Calu3 (cell line): ENCODE data around the gene PES1. TPM values are rescaled to one million over a fixed set of nuclear protein-coding genes. Genes with fewer than 3 reads are reported as not detected.

Source experiments
- Bru-seq: library from RNA; stranded (reverse); fragments of 400-500 nt; gene quantifications from one replicate; lab custom pipeline; 2021; lab: Mats Ljungman, UMichigan
- BruChase-seq, 2 experiments: library from RNA; stranded (reverse); fragments of 400-500 nt; gene quantifications; one replicate each; lab custom pipeline; 2021; lab: Mats Ljungman, UMichigan
- BruUV-seq: library from RNA; stranded (reverse); fragments of 400-500 nt; replicated peaks from 2 replicates; lab custom pipeline; 2021; lab: Mats Ljungman, UMichigan
- CTCF ChIA-PET: fragments of 300-600 bp; sonication (Branson Sonifier 250); formaldehyde crosslinking; loops from one replicate; lab custom pipeline; 2022; ENCODE audit warnings: antibody characterized with exemption; lab: Charles Lee
- DNase-seq: peaks from one replicate; pipeline ENCODE4 v3.0.0; 2022
- H3K27ac Mint-ChIP-seq: one replicate; pipeline ENCODE4 v1.8.0; 2022; ENCODE audit warnings: mixed read lengths; ENCODE audit not compliant: unreplicated experiment
- H3K27me3 Mint-ChIP-seq: one replicate; pipeline ENCODE4 v1.8.0; 2022; ENCODE audit warnings: mixed read lengths; ENCODE audit not compliant: unreplicated experiment
- H3K36me3 Mint-ChIP-seq: one replicate; pipeline ENCODE4 v1.8.0; 2022; ENCODE audit warnings: mild to moderate bottlenecking, moderate library complexity, mixed read lengths; ENCODE audit not compliant: insufficient read depth, unreplicated experiment
- H3K4me1 Mint-ChIP-seq: one replicate; pipeline ENCODE4 v1.8.0; 2022; ENCODE audit warnings: mild to moderate bottlenecking, low read depth, mixed read lengths; ENCODE audit not compliant: unreplicated experiment
- H3K4me3 Mint-ChIP-seq: one replicate; pipeline ENCODE4 v1.8.0; 2022; ENCODE audit warnings: mild to moderate bottlenecking, low read depth, moderate library complexity, mixed read lengths; ENCODE audit not compliant: unreplicated experiment
- H3K9me3 Mint-ChIP-seq: one replicate; pipeline ENCODE4 v1.8.0; 2022; ENCODE audit warnings: low read depth, mixed read lengths; ENCODE audit not compliant: unreplicated experiment
- CTCF ChIP-seq: fragments of 200-600 bp; IDR thresholded peaks from one replicate; pipeline ENCODE4 v1.8.0; 2022; ENCODE audit warnings: antibody characterized with exemption; ENCODE audit not compliant: unreplicated experiment
- intact Hi-C: fragments of 100-400 bp; cut with micrococcal nuclease; formaldehyde crosslinking; loops from one replicate; pipeline ENCODE4 v1.10.0; 2022; ENCODE audit not compliant: unreplicated experiment
- long read RNA-seq: library from polyadenylated mRNA; stranded (forward); transcript quantifications from one replicate; pipeline ENCODE4 v2.0.0, GENCODE V29; 2022
- total RNA-seq: library from RNA; stranded (reverse); gene quantifications from 2 replicates; pipeline ENCODE4 v1.2.3, GENCODE V29; 2022

Gene PES1
- total RNA-seq (98.9 and 106 TPM in 2 replicates), Bru-seq, nascent RNA (percentile 66 among the genes with signal in this experiment), BruChase-seq, experiment 1, labeled RNA remaining after a 6-hour chase (percentile 73 among the genes with signal in this experiment), BruChase-seq, experiment 2, labeled RNA remaining after a 2-hour chase (percentile 69 among the genes with signal in this experiment)
- long read RNA-seq, transcript PES1-202 (15 exons, 2,295 nt), result major isoform, 35 of 61 reads
- long read RNA-seq, partial matches to known transcripts, result 11 of 61 reads
- long read RNA-seq, other reads (novel, unspliced or antisense), result 12 of 61 reads

- no peak within 1 kb of the TSS for H3K4me3 Mint-ChIP-seq
- no peaks in the 10 kb centered on the region for H3K4me1 Mint-ChIP-seq
- CTCF ChIA-PET, result interaction anchor here (0.8 to 1.2 kb wide), 3 partner anchors 10 to 164 kb away, joined by 3 to 4 read pairs (median 3); partner anchors contain the start of gene TCN2
- no peaks in the 10 kb centered on the region for H3K9me3 Mint-ChIP-seq
- peak; percentile 94 for DNase-seq
- H3K36me3 Mint-ChIP-seq, result peaks cover 29% of the 10 kb centered on the region
- TF ChIP-seq CTCF, result no peak
- no peaks in the 10 kb centered on the region for H3K27me3 Mint-ChIP-seq
- no peak within 1 kb of the TSS for H3K27ac Mint-ChIP-seq
- intact Hi-C loops, result no loop called here
- BruUV-seq, result no TSS peak
These were observed at the start of gene PES1 for GRCh38 chr22:30591588-30592359. PES1 (minus strand) TSS chr22:30591910; CDS start chr22:30591833, 77 bp downstream.

- Mint-ChIP-seq H3K4me3 (no peak overlapping the region), H3K27ac (no peak overlapping the region), H3K36me3 (peaks cover 6% of the 10 kb centered on the region), H3K27me3 (no peaks in the 10 kb centered on the region), H3K9me3 (peaks cover 3% of the 10 kb centered on the region), H3K4me1 (peaks cover 4% of the 10 kb centered on the region)
- BruUV-seq, result no TSS peak
- CTCF ChIA-PET, result interaction anchor here (0.8 kb wide), 1 partner anchor 31 kb away, joined by 3 read pairs; no protein-coding TSS in a partner anchor
- TF ChIP-seq CTCF, result no peak
- intact Hi-C loops, result no loop called here
- no peak for DNase-seq
These were observed 49.2 kb upstream of the PES1 start for GRCh38 chr22:30640839-30641430.

- peaks cover 8% of the 10 kb centered on the region for H3K4me1 Mint-ChIP-seq
- peaks cover 3% of the 10 kb centered on the region for H3K9me3 Mint-ChIP-seq
- TF ChIP-seq CTCF, result no peak
- no peaks in the 10 kb centered on the region for H3K27me3 Mint-ChIP-seq
- H3K36me3 Mint-ChIP-seq, result peaks cover 12% of the 10 kb centered on the region
- H3K27ac Mint-ChIP-seq, result no peak overlapping the region
- intact Hi-C loops, result no loop called here
- DNase-seq, result no peak
- CTCF ChIA-PET, result interaction anchor here (0.6 kb wide), 1 partner anchor 33 kb away, joined by 4 read pairs; the partner anchor contains the start of gene TCN2
- BruUV-seq, result no TSS peak
- H3K4me3 Mint-ChIP-seq, result no peak overlapping the region
These were observed 48.7 kb upstream of the PES1 start for GRCh38 chr22:30640361-30640760.

- Mint-ChIP-seq H3K9me3 (peaks cover 3% of the 10 kb centered on the region), H3K27me3 (no peaks in the 10 kb centered on the region), H3K27ac (no peak overlapping the region), H3K4me1 (peaks cover 8% of the 10 kb centered on the region), H3K4me3 (no peak overlapping the region), H3K36me3 (peaks cover 24% of the 10 kb centered on the region)
- intact Hi-C loops, result no loop called here
- BruUV-seq, result no TSS peak
- DNase-seq, result no peak
- TF ChIP-seq CTCF, result no peak
- CTCF ChIA-PET, result no interaction called here
These were observed 46.0 kb upstream of the PES1 start for GRCh38 chr22:30637701-30638114.
